Mucosa of stomach (tissue), 1 donor: ENCODE results near the gene RRP1B.
"Not testable (repeated sequence)": the region's sequence is repeated elsewhere in the genome, so short reads cannot be mapped to it uniquely, and the experiment has no call there.

Experiments
- H3K27me3 ChIP-seq: one replicate; pipeline ENCODE4 v1.7.0; 2013; ENCODE audit warnings: mild to moderate bottlenecking, low read length; ENCODE audit not compliant: control insufficient read depth, insufficient read depth
- H3K36me3 ChIP-seq: one replicate; pipeline ENCODE4 v1.7.0; 2013; ENCODE audit warnings: low read length; ENCODE audit not compliant: control insufficient read depth, insufficient read depth
- H3K4me1 ChIP-seq: one replicate; pipeline ENCODE4 v1.7.0; 2013; ENCODE audit warnings: mild to moderate bottlenecking, low read length; ENCODE audit not compliant: control insufficient read depth, insufficient read depth
- H3K4me3 ChIP-seq: one replicate; pipeline ENCODE4 v1.7.0; 2013; ENCODE audit warnings: low read length
- H3K9ac ChIP-seq: one replicate; pipeline ENCODE4 v1.7.0; 2013; ENCODE audit warnings: mild to moderate bottlenecking, low read length, moderate library complexity
- H3K9me3 ChIP-seq: one replicate; pipeline ENCODE4 v1.7.0; 2013; ENCODE audit warnings: mild to moderate bottlenecking, low read length, moderate library complexity; ENCODE audit not compliant: control insufficient read depth
- donor health status: Pancreatic carcinoma.

The RRP1B gene

GRCh38 chr21:43662286-43662685, 2.9 kb downstream of the RRP1B start:
- Histone ChIP-seq H3K4me3 (no peak overlapping the region), H3K27me3 (no peaks in the 10 kb centered on the region), H3K4me1 (peaks cover 21% of the 10 kb centered on the region), H3K36me3 (no peaks in the 10 kb centered on the region), H3K9ac (no peak overlapping the region), H3K9me3 (no peaks in the 10 kb centered on the region)

- peaks cover 21% of the 10 kb centered on the region for H3K4me1 ChIP-seq
- H3K4me3 ChIP-seq, result no peak overlapping the region
- no peaks in the 10 kb centered on the region for H3K36me3 ChIP-seq
- H3K9me3 ChIP-seq, result no peaks in the 10 kb centered on the region
- H3K27me3 ChIP-seq, result no peaks in the 10 kb centered on the region
- H3K9ac ChIP-seq, result no peak overlapping the region
Measured at GRCh38 chr21:43663033-43663432, 3.7 kb downstream of the RRP1B start.

- no peak overlapping the region for H3K4me3 ChIP-seq
- no peaks in the 10 kb centered on the region for H3K9me3 ChIP-seq
- no peaks in the 10 kb centered on the region for H3K36me3 ChIP-seq
- H3K9ac ChIP-seq, result no peak overlapping the region
- peaks cover 16% of the 10 kb centered on the region for H3K4me1 ChIP-seq
- H3K27me3 ChIP-seq, result no peaks in the 10 kb centered on the region
Measured at GRCh38 chr21:43664358-43664757, 5.0 kb downstream of the RRP1B start.

GRCh38 chr21:43665879-43666278, 6.5 kb downstream of the RRP1B start:
- Histone ChIP-seq H3K9me3 (no peaks in the 10 kb centered on the region), H3K27me3 (no peaks in the 10 kb centered on the region), H3K4me1 (peaks cover 9% of the 10 kb centered on the region), H3K36me3 (no peaks in the 10 kb centered on the region), H3K4me3 (no peak overlapping the region), H3K9ac (no peak overlapping the region)

GRCh38 chr21:43667191-43667904, 8.0 kb downstream of the RRP1B start:
- Histone ChIP-seq H3K27me3 (no peaks in the 10 kb centered on the region), H3K9me3 (no peaks in the 10 kb centered on the region), H3K4me3 (no peak overlapping the region), H3K4me1 (peaks cover 9% of the 10 kb centered on the region), H3K9ac (no peak overlapping the region), H3K36me3 (no peaks in the 10 kb centered on the region)

- Histone ChIP-seq H3K36me3 (no peaks in the 10 kb centered on the region), H3K27me3 (no peaks in the 10 kb centered on the region), H3K9me3 (no peaks in the 10 kb centered on the region), H3K4me3 (no peak overlapping the region), H3K4me1 (peaks cover 9% of the 10 kb centered on the region), H3K9ac (no peak overlapping the region)
Measured at GRCh38 chr21:43669828-43670605, 10.7 kb downstream of the RRP1B start.

GRCh38 chr21:43675871-43676270, 16.5 kb downstream of the RRP1B start:
- Histone ChIP-seq H3K4me3 (no peak overlapping the region), H3K4me1 (no peaks in the 10 kb centered on the region), H3K36me3 (no peaks in the 10 kb centered on the region)

GRCh38 chr21:43676391-43676790, 17.0 kb downstream of the RRP1B start:
- no peak overlapping the region for H3K4me3 ChIP-seq
- H3K9ac ChIP-seq, result no peak overlapping the region
- H3K9me3 ChIP-seq, result no peaks in the 10 kb centered on the region
- no peaks in the 10 kb centered on the region for H3K36me3 ChIP-seq
- H3K4me1 ChIP-seq, result no peaks in the 10 kb centered on the region
- H3K27me3 ChIP-seq, result no peaks in the 10 kb centered on the region

More at GRCh38 chr21:43675871-43676270, 16.5 kb downstream of the RRP1B start:
- Histone ChIP-seq H3K9ac (no peak overlapping the region), H3K27me3 (no peaks in the 10 kb centered on the region), H3K9me3 (no peaks in the 10 kb centered on the region)

GRCh38 chr21:43679951-43680350, 20.6 kb downstream of the RRP1B start:
- Histone ChIP-seq H3K27me3 (no peaks in the 10 kb centered on the region), H3K9ac (no peak overlapping the region), H3K4me1 (no peaks in the 10 kb centered on the region), H3K4me3 (no peak overlapping the region), H3K36me3 (no peaks in the 10 kb centered on the region), H3K9me3 (no peaks in the 10 kb centered on the region)

- not testable (repeated sequence) for H3K9ac ChIP-seq, H3K27me3 ChIP-seq, H3K4me1 ChIP-seq, H3K4me3 ChIP-seq, H3K36me3 ChIP-seq, H3K9me3 ChIP-seq
Measured at GRCh38 chr21:43680421-43680820, 21.1 kb downstream of the RRP1B start.

- H3K9me3 ChIP-seq, result no peaks in the 10 kb centered on the region
- no peak overlapping the region for H3K4me3 ChIP-seq
- H3K27me3 ChIP-seq, result no peaks in the 10 kb centered on the region
- no peak overlapping the region for H3K9ac ChIP-seq
- no peaks in the 10 kb centered on the region for H3K4me1 ChIP-seq
- H3K36me3 ChIP-seq, result no peaks in the 10 kb centered on the region
Measured at GRCh38 chr21:43681650-43682049, 22.3 kb downstream of the RRP1B start.

- no peak overlapping the region for H3K4me3 ChIP-seq
- no peaks in the 10 kb centered on the region for H3K36me3 ChIP-seq
- H3K9me3 ChIP-seq, result no peaks in the 10 kb centered on the region
- no peak overlapping the region for H3K9ac ChIP-seq
- H3K27me3 ChIP-seq, result no peaks in the 10 kb centered on the region
- no peaks in the 10 kb centered on the region for H3K4me1 ChIP-seq
Measured at GRCh38 chr21:43684424-43684823, 25.1 kb downstream of the RRP1B start.
